ENCODE measurements around the gene PRR36. TPM values are rescaled to one million over a fixed set of nuclear protein-coding genes. Genes with fewer than 3 reads are reported as not detected.
A peak's percentile ranks its signal among the peaks of the same experiment; 100 is the strongest.

PRR36 gene
- under 1 TPM in 1 of 5 donors, not detected in 4; 0.18 TPM for total RNA-seq
- polyA plus RNA-seq: under 1 TPM; 0.45 to 0.61 (median 0.50) TPM
- long read RNA-seq, donor 1: 0 reads
- long read RNA-seq, donor 2: 0 reads
- long read RNA-seq, donor 3: 0 reads
- long read RNA-seq, donor 4: 0 reads
- long read RNA-seq, donor 5: 0 reads
- long read RNA-seq, donor 6: 0 reads
- long read RNA-seq, donor 7: 0 reads
- long read RNA-seq, donor 8: 0 reads
- long read RNA-seq, donor 9: 0 reads
- long read RNA-seq, donor 10: 0 reads

- TF ChIP-seq EP300 (IDR thresholded peaks at IDR 0.05) (no peak), POLR2A (IDR thresholded peaks at IDR 0.05) (no peak), POLR2AphosphoS5 (IDR thresholded peaks at IDR 0.05) (no peak), CTCF (IDR thresholded peaks at IDR 0.05) (no peak)
- no peaks in the 10 kb centered on the region for H3K9me3 ChIP-seq
- peaks cover 34 to 55% (median 53%) of the 10 kb centered on the region in 4 donors for H3K4me1 ChIP-seq
- intact Hi-C loops (cut with DNase I; ENCODE audit: low total_unique reads): no loop called here
- peak; percentile 72 to 91 for DNase-seq
- 2 to 10% (median 2%) methylated on average over 6 to 88 of the region's 88 CpGs for WGBS, 5 donors
- H3K27ac ChIP-seq: peak within 1 kb of the TSS in 2 of 5 donors; percentile 8 to 34
- H3K27me3 ChIP-seq: peaks cover 8 to 58% (median 33%) of the 10 kb centered on the region in 3 donors
- no peaks in the 10 kb centered on the region for H3K36me3 ChIP-seq
- peak within 1 kb of the TSS; percentile 35 to 53 (median 38) for H3K4me3 ChIP-seq
Observed at GRCh38 chr19:7874076-7874896, at the start of gene PRR36. PRR36 (minus strand) TSS chr19:7874390; CDS start chr19:7873689, 701 bp downstream.

GRCh38 chr19:7923295-7924191 lies 49.4 kb upstream of the PRR36 start:
- H3K36me3 ChIP-seq: peaks cover 13 to 20% (median 17%) of the 10 kb centered on the region in 4 donors
- TF ChIP-seq CTCF (IDR thresholded peaks at IDR 0.05): no peak
- TF ChIP-seq POLR2A (IDR thresholded peaks at IDR 0.05): no peak
- no peak for TF ChIP-seq POLR2AphosphoS5 (IDR thresholded peaks at IDR 0.05)
- TF ChIP-seq EP300 (IDR thresholded peaks at IDR 0.05): no peak
- H3K9me3 ChIP-seq: no peaks in the 10 kb centered on the region
- WGBS, 5 donors: 68 to 84% (median 81%) methylated on average over 24 to 31 of the region's 31 CpGs
- peak in 1 of 2 donors; percentile 52 for DNase-seq
- no peak overlapping the region for H3K4me3 ChIP-seq
- H3K27me3 ChIP-seq: peaks cover 0 to 25% (median 17%) of the 10 kb centered on the region in 3 donors
- intact Hi-C loops (cut with DNase I; ENCODE audit: low total_unique reads): loop anchor here (10.0 kb wide), 1 partner anchor 69 kb away; no protein-coding TSS in a partner anchor
- H3K27ac ChIP-seq: peak overlapping the region in 2 of 5 donors; percentile 86 to 89
- H3K4me1 ChIP-seq: peaks cover 58 to 89% (median 74%) of the 10 kb centered on the region in 4 donors

GRCh38 chr19:7922836-7923195 lies 48.6 kb upstream of the PRR36 start:
- H3K9me3 ChIP-seq: no peaks in the 10 kb centered on the region
- WGBS, 5 donors: 80 to 92% (median 87%) methylated on average over 7 to 8 of the region's 8 CpGs
- no peak overlapping the region for H3K4me3 ChIP-seq
- H3K27me3 ChIP-seq: peaks cover 0 to 32% (median 25%) of the 10 kb centered on the region in 3 donors
- H3K4me1 ChIP-seq: peaks cover 55 to 89% (median 70%) of the 10 kb centered on the region in 4 donors
- peak overlapping the region in 2 of 5 donors; percentile 86 to 89 for H3K27ac ChIP-seq
- TF ChIP-seq EP300 (IDR thresholded peaks at IDR 0.05) (no peak), CTCF (IDR thresholded peaks at IDR 0.05) (no peak), POLR2A (IDR thresholded peaks at IDR 0.05) (no peak), POLR2AphosphoS5 (IDR thresholded peaks at IDR 0.05) (no peak)
- no peak for DNase-seq
- intact Hi-C loops (cut with DNase I; ENCODE audit: low total_unique reads): loop anchor here (10.0 kb wide), 1 partner anchor 68 kb away; no protein-coding TSS in a partner anchor
- H3K36me3 ChIP-seq: peaks cover 13 to 20% (median 17%) of the 10 kb centered on the region in 4 donors

All from stomach (tissue), 19 donors.